Astrocyte (in vitro differentiated cells and primary cell): Measurements from ENCODE around the gene EFCAB10.

Experiments used
- EZH2 ChIP-seq: IDR thresholded peaks from 2 replicates; pipeline ENCODE4 v1.6.1; 2012; ENCODE audit warnings: mild to moderate bottlenecking, low read length, inconsistent platforms; ENCODE audit not compliant: insufficient read depth
- TF ChIP-seq, protein P1 (sequence below): IDR thresholded peaks from 2 replicates; pipeline ENCODE4 v1.5.1; 2011; ENCODE audit warnings: low read depth, mild to moderate bottlenecking, inconsistent platforms, low read length, moderate library complexity; ENCODE audit not compliant: insufficient read depth

DNA sequence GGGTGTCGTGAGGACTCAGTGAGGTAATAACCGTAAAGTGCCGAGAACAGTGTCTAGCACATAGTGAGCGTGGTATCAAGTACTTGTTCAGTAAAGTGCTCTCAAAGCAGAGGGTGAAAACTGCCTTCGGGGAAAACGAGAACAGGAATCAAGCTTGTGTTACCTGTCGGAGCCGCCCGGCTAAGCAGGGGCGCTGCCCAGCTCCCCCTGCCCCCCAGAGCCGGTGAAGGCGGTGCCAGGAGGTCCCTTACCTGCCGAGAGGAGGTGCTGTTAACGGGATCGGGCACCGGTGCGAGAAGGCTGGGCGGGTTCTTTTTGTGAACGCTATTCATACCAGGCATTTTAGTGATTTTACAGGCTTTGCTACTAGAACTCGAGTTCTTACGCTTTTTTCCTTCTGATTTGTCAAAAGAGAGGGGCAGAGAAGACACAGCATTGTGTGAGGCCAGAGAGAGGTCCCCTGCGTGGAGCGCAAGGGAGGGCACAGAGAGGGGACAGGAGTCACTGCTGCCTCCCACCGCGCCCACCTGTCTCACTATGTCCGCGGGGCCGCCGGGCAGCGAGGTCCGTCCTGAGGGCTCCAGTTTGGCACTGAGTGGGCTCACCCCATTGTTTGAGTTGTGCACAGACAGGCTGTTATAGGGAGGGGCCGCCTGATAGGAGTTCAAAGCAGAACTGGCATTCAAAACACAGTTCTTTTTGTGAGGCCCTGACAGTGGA, 32.5 kb upstream of the EFCAB10 start:
- TF ChIP-seq, protein P1, sequence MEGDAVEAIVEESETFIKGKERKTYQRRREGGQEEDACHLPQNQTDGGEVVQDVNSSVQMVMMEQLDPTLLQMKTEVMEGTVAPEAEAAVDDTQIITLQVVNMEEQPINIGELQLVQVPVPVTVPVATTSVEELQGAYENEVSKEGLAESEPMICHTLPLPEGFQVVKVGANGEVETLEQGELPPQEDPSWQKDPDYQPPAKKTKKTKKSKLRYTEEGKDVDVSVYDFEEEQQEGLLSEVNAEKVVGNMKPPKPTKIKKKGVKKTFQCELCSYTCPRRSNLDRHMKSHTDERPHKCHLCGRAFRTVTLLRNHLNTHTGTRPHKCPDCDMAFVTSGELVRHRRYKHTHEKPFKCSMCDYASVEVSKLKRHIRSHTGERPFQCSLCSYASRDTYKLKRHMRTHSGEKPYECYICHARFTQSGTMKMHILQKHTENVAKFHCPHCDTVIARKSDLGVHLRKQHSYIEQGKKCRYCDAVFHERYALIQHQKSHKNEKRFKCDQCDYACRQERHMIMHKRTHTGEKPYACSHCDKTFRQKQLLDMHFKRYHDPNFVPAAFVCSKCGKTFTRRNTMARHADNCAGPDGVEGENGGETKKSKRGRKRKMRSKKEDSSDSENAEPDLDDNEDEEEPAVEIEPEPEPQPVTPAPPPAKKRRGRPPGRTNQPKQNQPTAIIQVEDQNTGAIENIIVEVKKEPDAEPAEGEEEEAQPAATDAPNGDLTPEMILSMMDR: no peak
- TF ChIP-seq EZH2: no peak
